Measurements from ENCODE around the gene BCL2L1. TPM values are rescaled to one million over a fixed set of nuclear protein-coding genes. Genes with fewer than 3 reads are reported as not detected.
A peak's percentile ranks its signal among the peaks of the same experiment; 100 is the strongest.

The BCL2L1 gene
- total and polyA plus RNA-seq, 10 of the 15 experiments (the other 5 are each of a cell fraction or from before 2014, with no cell fraction given), result 0.63 to 67.7 (median 43.6) TPM

- TF ChIP-seq JUND (IDR thresholded peaks at IDR 0.05; ENCODE audit: low read depth, low read length) (no peak), RELB (IDR thresholded peaks at IDR 0.05; ENCODE audit: low read depth) (peak; percentile 22; the same call in 1 of the 2 replicates), NFIC (IDR thresholded peaks at IDR 0.05; ENCODE audit: low read depth, low read length) (peak; percentile 65), PML (IDR thresholded peaks at IDR 0.05; ENCODE audit: low read length) (no peak), FOXK2 (IDR thresholded peaks at IDR 0.05) (no peak), NR2C2 (IDR thresholded peaks at IDR 0.05; ENCODE audit: borderline replicate concordance, control insufficient read depth, insufficient read length, low read depth) (no peak), ZBTB33 (IDR thresholded peaks at IDR 0.05) (no peak), PKNOX1 (IDR thresholded peaks at IDR 0.05) (peak; percentile 39; the same call in 1 of the 2 replicates), IKZF1 (conservative IDR thresholded peaks at IDR 0.05) (peak; percentile 75), USF1 (IDR thresholded peaks at IDR 0.05; ENCODE audit: borderline replicate concordance, extremely low read length, insufficient read depth, low read depth, low read length) (no peak), TCF12 (IDR thresholded peaks at IDR 0.05; ENCODE audit: low read depth, low read length) (peak; percentile 80), SPI1 (IDR thresholded peaks at IDR 0.05; ENCODE audit: borderline replicate concordance, insufficient read depth, low read depth, low read length) (0 out of 2 replicates have a peak, but pooled peaks have one; percentile 4), ZZZ3 (IDR thresholded peaks at IDR 0.05; ENCODE audit: control insufficient read depth, insufficient read length, low read depth) (no peak), NR2F1 (conservative IDR thresholded peaks at IDR 0.05) (peak; percentile 80), MEF2B (IDR thresholded peaks at IDR 0.05; ENCODE audit: partially characterized antibody, poor library complexity, severe bottlenecking) (peak; percentile 81), IRF4 (IDR thresholded peaks at IDR 0.05; ENCODE audit: low read depth, low read length) (0 out of 2 replicates have a peak, but pooled peaks have one; percentile 54), RUNX3 (IDR thresholded peaks at IDR 0.05; ENCODE audit: low read length) (no peak; the same call in 1 of the 2 replicates), TCF7 (IDR thresholded peaks at IDR 0.05; ENCODE audit: borderline replicate concordance) (no peak), TCF3 (IDR thresholded peaks at IDR 0.05; ENCODE audit: borderline replicate concordance, insufficient read depth, low read depth, low read length) (peak; percentile 65; the same call in 1 of the 2 replicates), CREM (IDR thresholded peaks at IDR 0.05; ENCODE audit: low read depth) (0 out of 2 replicates have a peak, but pooled peaks have one; percentile 6), GABPA (IDR thresholded peaks at IDR 0.05; ENCODE audit: low read depth) (no peak), FOXM1 (IDR thresholded peaks at IDR 0.05; ENCODE audit: low read depth, low read length) (0 out of 2 replicates have a peak, but pooled peaks have one; percentile 42), SP1 (IDR thresholded peaks at IDR 0.05; ENCODE audit: low read depth, low read length) (no peak)
Observed at GRCh38 chr20:31705598-31706597, 16.8 kb downstream of the BCL2L1 start (continued).
